Stimulated activated CD8-positive, alpha-beta memory T cell treated with anti-CD3 and anti-CD28 coated beads, Interleukin-15, amount 100 ng/mL, for 1 hour (primary cell): ENCODE data around the gene GSN.

ENCODE experiments used
- DNase-seq: peaks from one replicate; pipeline ENCODE4 v3.0.0-alpha.2; 2020; ENCODE audit warnings: low read depth

Gene GSN

DNA sequence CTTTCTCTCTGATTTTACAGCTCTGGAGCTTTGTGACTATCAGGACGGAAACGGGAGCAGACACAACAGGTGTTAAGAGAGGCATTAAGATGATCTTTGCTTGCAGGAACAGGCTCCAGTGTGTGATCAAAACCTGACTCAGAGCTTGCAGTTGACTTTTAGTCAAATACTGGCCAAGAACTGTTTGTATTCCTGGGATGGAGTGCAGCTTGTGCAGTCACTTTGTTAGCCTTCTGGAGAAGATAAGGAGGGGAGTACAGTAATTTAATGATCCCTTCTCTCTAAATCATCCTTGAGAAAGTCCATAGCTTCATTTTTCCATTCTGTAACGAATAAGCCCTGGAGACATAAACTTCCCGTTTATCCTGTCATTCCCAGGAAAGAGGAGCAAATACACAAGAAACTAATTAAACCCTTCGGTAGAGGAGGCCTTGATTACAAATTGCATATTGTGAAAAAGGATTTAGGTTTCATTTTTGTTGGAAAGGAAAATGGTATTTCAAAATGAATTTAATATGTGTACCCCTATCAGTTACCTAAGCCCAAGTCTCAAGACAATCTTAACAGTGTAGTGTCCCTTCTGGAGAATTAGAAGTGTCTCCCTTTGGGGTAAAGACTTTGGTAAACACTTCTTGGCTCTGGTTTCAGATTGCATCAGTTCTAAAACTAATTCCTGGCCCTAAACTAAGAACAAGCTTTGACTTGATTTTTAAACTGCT, 105.2 kb downstream of the GSN start:
- DNase-seq, result no peak

DNA sequence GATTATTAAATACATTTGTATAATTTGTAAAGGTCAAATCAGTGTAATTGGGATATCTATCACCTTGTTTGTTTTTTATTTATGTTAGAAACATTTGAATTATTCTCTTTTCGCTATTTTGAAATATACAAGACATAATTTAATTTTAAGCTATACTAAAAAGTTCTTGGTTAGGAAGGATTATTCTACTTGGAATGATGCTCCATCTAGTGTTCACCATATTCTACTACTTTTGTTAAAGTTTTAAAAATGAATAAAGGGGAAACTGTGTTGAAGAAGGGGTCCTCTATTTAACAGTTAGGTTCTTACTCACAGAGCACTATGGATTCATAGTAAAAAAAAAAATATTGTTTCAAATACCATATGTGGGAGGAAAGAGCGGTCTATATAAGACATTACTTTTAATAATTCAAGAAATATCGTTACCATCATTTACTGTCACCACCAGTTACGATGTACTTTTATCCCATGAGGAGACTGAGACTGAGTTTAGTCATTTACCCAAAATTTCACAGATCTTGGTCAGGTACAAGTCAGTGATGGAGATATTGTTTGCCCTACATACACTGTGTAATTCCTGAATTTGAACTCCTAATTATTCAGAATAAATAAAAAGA, 108.4 kb downstream of the GSN start:
- no peak for DNase-seq

DNA sequence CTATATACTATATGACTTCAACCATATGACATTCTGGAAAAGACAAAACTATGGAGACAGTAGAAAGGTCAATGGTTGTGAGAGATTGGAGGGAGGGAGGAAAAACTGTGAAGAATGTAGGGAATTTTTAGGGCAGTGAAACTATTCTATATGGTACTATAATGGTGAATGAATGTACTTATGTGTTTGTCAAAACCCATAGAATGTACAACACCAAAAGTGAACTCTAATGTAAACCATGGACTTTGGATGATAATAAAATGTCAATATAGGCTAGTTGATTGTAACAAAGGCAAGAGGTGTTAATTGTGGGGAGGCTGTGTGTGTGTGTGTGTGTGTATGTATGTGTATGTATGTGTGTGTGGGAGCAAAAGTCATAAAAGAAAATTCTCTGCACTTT, 112.9 kb downstream of the GSN start:
- DNase-seq, result no peak
